Ramos (cell line): ENCODE measurements around the gene HINT1.
"Not testable (repeated sequence)": the region's sequence is repeated elsewhere in the genome, so short reads cannot be mapped to it uniquely, and the experiment has no call there.

ENCODE experiments used
- in situ Hi-C: fragments of 300-500 bp; cut with MboI; formaldehyde crosslinking; loops from one replicate; pipeline ENCODE4 v1.14.3; 2022; ENCODE audit warnings: low sequenced_read_pairs; ENCODE audit not compliant: unreplicated experiment

The HINT1 gene

GRCh38 chr5:131171276-131171810 lies 6.3 kb upstream of the HINT1 start:
- in situ Hi-C loops, result no loop called here

GRCh38 chr5:131170540-131171275 lies 5.7 kb upstream of the HINT1 start, which contains the start of gene LYRM7:
Gene LYRM7 (plus strand): TSS chr5:131170944. CDS start chr5:131171021, 77 bp downstream.
- in situ Hi-C loops, result no loop called here

GRCh38 chr5:131169810-131170539 lies 4.9 kb upstream of the HINT1 start:
- in situ Hi-C loops, result loop anchor here (10.0 kb wide), 1 partner anchor 215 kb away; no protein-coding TSS in a partner anchor

GRCh38 chr5:131167615-131168014 lies 2.6 kb upstream of the HINT1 start:
- in situ Hi-C loops, result loop anchor here (10.0 kb wide), 1 partner anchor 217 kb away; no protein-coding TSS in a partner anchor

- in situ Hi-C loops, result loop anchor here (10.0 kb wide), 1 partner anchor 220 kb away; no protein-coding TSS in a partner anchor
Measured at GRCh38 chr5:131164191-131165118, 601 bp downstream of the HINT1 start.

- in situ Hi-C loops, result loop anchor here (10.0 kb wide), 1 partner anchor 221 kb away; no protein-coding TSS in a partner anchor
Measured at GRCh38 chr5:131163276-131164119, 1.6 kb downstream of the HINT1 start.

- in situ Hi-C loops, result loop anchor here (10.0 kb wide), 1 partner anchor 225 kb away; no protein-coding TSS in a partner anchor
Measured at GRCh38 chr5:131160134-131160533, 4.9 kb downstream of the HINT1 start.

- in situ Hi-C loops, result no loop called here
Measured at GRCh38 chr5:131156957-131157356, 8.1 kb downstream of the HINT1 start.

- in situ Hi-C loops, result no loop called here
Measured at GRCh38 chr5:131156385-131156784, 8.7 kb downstream of the HINT1 start.

GRCh38 chr5:131151216-131151615 lies 13.8 kb downstream of the HINT1 start:
- in situ Hi-C loops, result no loop called here

- in situ Hi-C loops, result no loop called here
Measured at GRCh38 chr5:131150408-131150807, 14.6 kb downstream of the HINT1 start.

- in situ Hi-C loops, result no loop called here
Measured at GRCh38 chr5:131148835-131149234, 16.2 kb downstream of the HINT1 start.

- in situ Hi-C loops, result no loop called here
Measured at GRCh38 chr5:131147258-131147657, 17.8 kb downstream of the HINT1 start.

- in situ Hi-C loops, result no loop called here
Measured at GRCh38 chr5:131142970-131143617, 22.0 kb downstream of the HINT1 start.

GRCh38 chr5:131139321-131139720 lies 25.7 kb downstream of the HINT1 start:
- in situ Hi-C loops, result no loop called here

GRCh38 chr5:131138406-131138805 lies 26.6 kb downstream of the HINT1 start:
- in situ Hi-C loops, result not testable (repeated sequence)

GRCh38 chr5:131133091-131133490 lies 32.0 kb downstream of the HINT1 start:
- in situ Hi-C loops, result not testable (repeated sequence)

GRCh38 chr5:131129306-131129705 lies 35.8 kb downstream of the HINT1 start:
- in situ Hi-C loops, result no loop called here
